ENCODE data around the gene MCOLN2. TPM values are rescaled to one million over a fixed set of nuclear protein-coding genes. Genes with fewer than 3 reads are reported as not detected.

Gene MCOLN2
- total RNA-seq, 1 donor from 2014 or later: not detected

DNA sequence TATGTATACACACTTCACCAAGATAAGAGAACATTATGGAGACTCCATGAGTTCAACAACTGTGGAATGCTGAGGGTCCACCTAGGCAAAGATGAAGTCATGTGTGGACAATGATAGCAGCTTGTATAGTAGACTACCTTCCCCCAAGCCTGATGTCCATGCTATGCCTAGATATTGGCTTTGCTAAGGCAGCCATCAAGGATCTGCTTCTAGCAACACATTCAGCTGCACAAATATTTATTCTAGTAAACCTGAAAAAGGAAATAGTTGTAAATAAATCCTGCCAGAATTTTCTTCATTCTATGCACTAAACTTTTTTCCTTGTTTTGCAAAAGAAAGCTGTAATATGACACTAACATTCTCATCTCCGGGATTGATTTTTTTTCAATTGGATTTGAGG, 96.9 kb downstream of the MCOLN2 start:
- TF ChIP-seq, protein P1, sequence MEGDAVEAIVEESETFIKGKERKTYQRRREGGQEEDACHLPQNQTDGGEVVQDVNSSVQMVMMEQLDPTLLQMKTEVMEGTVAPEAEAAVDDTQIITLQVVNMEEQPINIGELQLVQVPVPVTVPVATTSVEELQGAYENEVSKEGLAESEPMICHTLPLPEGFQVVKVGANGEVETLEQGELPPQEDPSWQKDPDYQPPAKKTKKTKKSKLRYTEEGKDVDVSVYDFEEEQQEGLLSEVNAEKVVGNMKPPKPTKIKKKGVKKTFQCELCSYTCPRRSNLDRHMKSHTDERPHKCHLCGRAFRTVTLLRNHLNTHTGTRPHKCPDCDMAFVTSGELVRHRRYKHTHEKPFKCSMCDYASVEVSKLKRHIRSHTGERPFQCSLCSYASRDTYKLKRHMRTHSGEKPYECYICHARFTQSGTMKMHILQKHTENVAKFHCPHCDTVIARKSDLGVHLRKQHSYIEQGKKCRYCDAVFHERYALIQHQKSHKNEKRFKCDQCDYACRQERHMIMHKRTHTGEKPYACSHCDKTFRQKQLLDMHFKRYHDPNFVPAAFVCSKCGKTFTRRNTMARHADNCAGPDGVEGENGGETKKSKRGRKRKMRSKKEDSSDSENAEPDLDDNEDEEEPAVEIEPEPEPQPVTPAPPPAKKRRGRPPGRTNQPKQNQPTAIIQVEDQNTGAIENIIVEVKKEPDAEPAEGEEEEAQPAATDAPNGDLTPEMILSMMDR (IDR thresholded peaks at IDR 0.05; ENCODE audit: partially characterized antibody, unreplicated experiment): no peak
- H3K4me1 Mint-ChIP-seq (ENCODE audit: low read depth, unreplicated experiment): peaks cover 2% of the 10 kb centered on the region
- H3K27me3 Mint-ChIP-seq (ENCODE audit: unreplicated experiment): peaks cover 2% of the 10 kb centered on the region
- no peak for DNase-seq
- H3K9me3 Mint-ChIP-seq (ENCODE audit: unreplicated experiment): peaks cover 4% of the 10 kb centered on the region
- no peak overlapping the region for H3K4me3 Mint-ChIP-seq (ENCODE audit: unreplicated experiment)
- no peak overlapping the region for H3K27ac Mint-ChIP-seq (ENCODE audit: unreplicated experiment)
- peaks cover 4% of the 10 kb centered on the region for H3K36me3 Mint-ChIP-seq (ENCODE audit: unreplicated experiment)

- H3K27ac Mint-ChIP-seq (ENCODE audit: unreplicated experiment): no peak overlapping the region
- H3K4me1 Mint-ChIP-seq (ENCODE audit: low read depth, unreplicated experiment): peaks cover 4% of the 10 kb centered on the region
- TF ChIP-seq, protein P1 (IDR thresholded peaks at IDR 0.05; ENCODE audit: partially characterized antibody, unreplicated experiment): no peak
- H3K36me3 Mint-ChIP-seq (ENCODE audit: unreplicated experiment): no peaks in the 10 kb centered on the region
- peaks cover 13% of the 10 kb centered on the region for H3K27me3 Mint-ChIP-seq (ENCODE audit: unreplicated experiment)
- DNase-seq: no peak
- H3K4me3 Mint-ChIP-seq (ENCODE audit: unreplicated experiment): no peak overlapping the region
- peaks cover 5% of the 10 kb centered on the region for H3K9me3 Mint-ChIP-seq (ENCODE audit: unreplicated experiment)
Measured at GRCh38 chr1:84896279-84896678, 100.6 kb downstream of the MCOLN2 start.

GRCh38 chr1:84892705-84893618, 104.0 kb downstream of the MCOLN2 start, which contains the start of gene LPAR3:
TSS of gene LPAR3 (minus strand) at chr1:84893206. CDS start at chr1:84866120, 27,086 bp downstream.
- TF ChIP-seq, protein P1 (IDR thresholded peaks at IDR 0.05; ENCODE audit: partially characterized antibody, unreplicated experiment): no peak
- no peaks in the 10 kb centered on the region for H3K36me3 Mint-ChIP-seq (ENCODE audit: unreplicated experiment)
- peak; percentile 52 for DNase-seq
- peaks cover 5% of the 10 kb centered on the region for H3K9me3 Mint-ChIP-seq (ENCODE audit: unreplicated experiment)
- H3K4me1 Mint-ChIP-seq (ENCODE audit: low read depth, unreplicated experiment): peaks cover 12% of the 10 kb centered on the region
- no peak within 1 kb of the TSS for H3K27ac Mint-ChIP-seq (ENCODE audit: unreplicated experiment)
- peak within 1 kb of the TSS; percentile 84 for H3K4me3 Mint-ChIP-seq (ENCODE audit: unreplicated experiment)
- peaks cover 13% of the 10 kb centered on the region for H3K27me3 Mint-ChIP-seq (ENCODE audit: unreplicated experiment)

- DNase-seq: no peak
- peaks cover 10% of the 10 kb centered on the region for H3K27me3 Mint-ChIP-seq (ENCODE audit: unreplicated experiment)
- peaks cover 10% of the 10 kb centered on the region for H3K4me1 Mint-ChIP-seq (ENCODE audit: low read depth, unreplicated experiment)
Measured at GRCh38 chr1:84890566-84890965, 106.3 kb downstream of the MCOLN2 start.

More at GRCh38 chr1:84890566-84890965, 106.3 kb downstream of the MCOLN2 start:
- no peak overlapping the region for H3K27ac Mint-ChIP-seq (ENCODE audit: unreplicated experiment)
- H3K9me3 Mint-ChIP-seq (ENCODE audit: unreplicated experiment): peaks cover 3% of the 10 kb centered on the region
- peak overlapping the region; percentile 6 for H3K4me3 Mint-ChIP-seq (ENCODE audit: unreplicated experiment)
- no peaks in the 10 kb centered on the region for H3K36me3 Mint-ChIP-seq (ENCODE audit: unreplicated experiment)
- TF ChIP-seq, protein P1 (IDR thresholded peaks at IDR 0.05; ENCODE audit: partially characterized antibody, unreplicated experiment): no peak
